Caco-2 (cell line): Measurements from ENCODE around the gene ADD2. TPM values are rescaled to one million over a fixed set of nuclear protein-coding genes. Genes with fewer than 3 reads are reported as not detected.

ENCODE experiments used
- BruUV-seq: library from RNA; stranded (reverse); fragments of 400-500 nt; replicated peaks from 2 replicates; lab custom pipeline; 2021; lab: Mats Ljungman, UMichigan
- CTCF ChIA-PET: fragments of 300-600 bp; sonication (Branson Sonifier 250); formaldehyde crosslinking; loops from one replicate; lab custom pipeline; 2022; ENCODE audit warnings: antibody characterized with exemption; lab: Charles Lee
- POLR2A ChIA-PET: fragments of 300-600 bp; sonication (Branson Sonifier 250); formaldehyde crosslinking; loops from one replicate; lab custom pipeline; 2022; ENCODE audit warnings: antibody characterized with exemption; lab: Charles Lee
- DNase-seq, 2 experiments: peaks; one replicate each; pipeline versions ENCODE4 v3.0.0 to v3.0.0-alpha.2; 2020 to 2022
- H3K27me3 ChIP-seq: replicated peaks from 2 replicates; pipeline ENCODE4 v1.6.0; 2011; ENCODE audit warnings: low read length; ENCODE audit not compliant: control insufficient read depth, insufficient read depth
- H3K36me3 ChIP-seq: 2 replicates; pipeline ENCODE4 v1.5.1; 2011; ENCODE audit warnings: low read length; ENCODE audit not compliant: control insufficient read depth, insufficient read depth
- H3K4me1 ChIP-seq: fragments of 250-450 bp; sonication (Bioruptor Pico); 2 replicates; pipeline ENCODE4 v1.5.1; 2020; ENCODE audit warnings: mild to moderate bottlenecking
- H3K4me3 ChIP-seq: 2 replicates; pipeline ENCODE4 v1.5.1; 2011; ENCODE audit warnings: low read depth, mild to moderate bottlenecking, control low read depth, low read length
- H3K9me3 ChIP-seq: fragments of 250-450 bp; sonication (Bioruptor Pico); 2 replicates; pipeline ENCODE4 v1.5.1; 2020; ENCODE audit warnings: mild to moderate bottlenecking, moderate library complexity
- H3K27ac Mint-ChIP-seq: one replicate; pipeline ENCODE4 v1.8.0; 2022; ENCODE audit warnings: mixed read lengths; ENCODE audit not compliant: unreplicated experiment
- H3K27me3 Mint-ChIP-seq: one replicate; pipeline ENCODE4 v1.8.0; 2022; ENCODE audit warnings: mixed read lengths; ENCODE audit not compliant: insufficient read depth, unreplicated experiment
- H3K36me3 Mint-ChIP-seq: one replicate; pipeline ENCODE4 v1.8.0; 2022; ENCODE audit warnings: mild to moderate bottlenecking, mixed read lengths; ENCODE audit not compliant: insufficient read depth, unreplicated experiment
- H3K4me1 Mint-ChIP-seq: one replicate; pipeline ENCODE4 v1.8.0; 2022; ENCODE audit warnings: low read depth, mixed read lengths; ENCODE audit not compliant: unreplicated experiment
- H3K4me3 Mint-ChIP-seq: one replicate; pipeline ENCODE4 v1.8.0; 2022; ENCODE audit warnings: mild to moderate bottlenecking, moderate library complexity, mixed read lengths; ENCODE audit not compliant: unreplicated experiment
- H3K9me3 Mint-ChIP-seq: one replicate; pipeline ENCODE4 v1.8.0; 2022; ENCODE audit warnings: mixed read lengths; ENCODE audit not compliant: unreplicated experiment
- intact Hi-C: fragments of 100-400 bp; cut with micrococcal nuclease; formaldehyde crosslinking; loops from one replicate; pipeline ENCODE4 v1.10.0; 2022; ENCODE audit not compliant: unreplicated experiment
- total RNA-seq: library from RNA; stranded (reverse); gene quantifications from 2 replicates; pipeline ENCODE4 v1.2.3, GENCODE V29; 2022
- TF ChIP-seq, protein P1 (sequence below), 2 experiments: fragments of 200-600 bp in 1 of 2; IDR thresholded peaks; 1 replicate in 1 of 2; 2 replicates in 1 of 2; pipeline versions ENCODE4 v1.5.1 to v1.8.0; 2011 to 2022; ENCODE audit warnings: antibody characterized with exemption in 1 of 2, control low read depth in 1 of 2, inconsistent platforms in 1 of 2, low read depth in 1 of 2, low read length in 1 of 2, mild to moderate bottlenecking in 1 of 2, moderate library complexity in 1 of 2; ENCODE audit not compliant: insufficient read depth in 1 of 2, severe bottlenecking in 1 of 2, unreplicated experiment in 1 of 2

ADD2 gene
- total RNA-seq, 1 experiment from 2014 or later: not detected

DNA sequence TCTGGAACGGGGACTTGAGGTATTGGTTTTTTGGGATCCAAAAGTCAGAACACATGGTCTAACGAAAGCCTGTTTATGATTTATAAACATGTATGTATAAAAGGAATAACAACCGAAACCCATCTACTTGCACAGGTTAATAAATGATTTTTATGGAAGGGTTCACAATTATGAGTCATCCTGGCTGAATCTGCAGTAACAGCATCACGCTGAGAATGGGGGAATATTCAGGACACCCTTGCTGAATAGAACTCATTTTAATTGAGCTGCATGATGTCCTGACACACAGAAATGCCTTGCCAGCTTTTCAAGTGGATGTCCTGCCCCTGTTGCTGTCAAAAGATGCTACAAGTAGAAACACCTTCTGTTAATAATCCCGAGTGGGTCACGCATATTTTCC, 159.6 kb downstream of the ADD2 start:
- no peaks in the 10 kb centered on the region for H3K9me3 Mint-ChIP-seq
- DNase-seq: no peak
- CTCF ChIA-PET: no interaction called here
- Histone ChIP-seq H3K36me3 (no peaks in the 10 kb centered on the region), H3K4me3 (no peak overlapping the region), H3K4me1 (no peaks in the 10 kb centered on the region), H3K27me3 (0 out of 2 replicates have a peak, but pooled peaks cover 1% of the 10 kb centered on the region), H3K9me3 (no peaks in the 10 kb centered on the region)
- intact Hi-C loops: no loop called here
- POLR2A ChIA-PET: no interaction called here
- no peaks in the 10 kb centered on the region for H3K36me3 Mint-ChIP-seq
- no peaks in the 10 kb centered on the region for H3K4me1 Mint-ChIP-seq
- BruUV-seq: no TSS peak
- peaks cover 21% of the 10 kb centered on the region for H3K27me3 Mint-ChIP-seq
- TF ChIP-seq, protein P1, sequence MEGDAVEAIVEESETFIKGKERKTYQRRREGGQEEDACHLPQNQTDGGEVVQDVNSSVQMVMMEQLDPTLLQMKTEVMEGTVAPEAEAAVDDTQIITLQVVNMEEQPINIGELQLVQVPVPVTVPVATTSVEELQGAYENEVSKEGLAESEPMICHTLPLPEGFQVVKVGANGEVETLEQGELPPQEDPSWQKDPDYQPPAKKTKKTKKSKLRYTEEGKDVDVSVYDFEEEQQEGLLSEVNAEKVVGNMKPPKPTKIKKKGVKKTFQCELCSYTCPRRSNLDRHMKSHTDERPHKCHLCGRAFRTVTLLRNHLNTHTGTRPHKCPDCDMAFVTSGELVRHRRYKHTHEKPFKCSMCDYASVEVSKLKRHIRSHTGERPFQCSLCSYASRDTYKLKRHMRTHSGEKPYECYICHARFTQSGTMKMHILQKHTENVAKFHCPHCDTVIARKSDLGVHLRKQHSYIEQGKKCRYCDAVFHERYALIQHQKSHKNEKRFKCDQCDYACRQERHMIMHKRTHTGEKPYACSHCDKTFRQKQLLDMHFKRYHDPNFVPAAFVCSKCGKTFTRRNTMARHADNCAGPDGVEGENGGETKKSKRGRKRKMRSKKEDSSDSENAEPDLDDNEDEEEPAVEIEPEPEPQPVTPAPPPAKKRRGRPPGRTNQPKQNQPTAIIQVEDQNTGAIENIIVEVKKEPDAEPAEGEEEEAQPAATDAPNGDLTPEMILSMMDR (IDR thresholded peaks at IDR 0.05; ENCODE audit: insufficient read depth in 1 of 2, low read depth in 1 of 2, low read length in 1 of 2, severe bottlenecking in 1 of 2, unreplicated experiment in 1 of 2): no peak
- H3K27ac Mint-ChIP-seq: no peak overlapping the region
- no peak overlapping the region for H3K4me3 Mint-ChIP-seq

DNA sequence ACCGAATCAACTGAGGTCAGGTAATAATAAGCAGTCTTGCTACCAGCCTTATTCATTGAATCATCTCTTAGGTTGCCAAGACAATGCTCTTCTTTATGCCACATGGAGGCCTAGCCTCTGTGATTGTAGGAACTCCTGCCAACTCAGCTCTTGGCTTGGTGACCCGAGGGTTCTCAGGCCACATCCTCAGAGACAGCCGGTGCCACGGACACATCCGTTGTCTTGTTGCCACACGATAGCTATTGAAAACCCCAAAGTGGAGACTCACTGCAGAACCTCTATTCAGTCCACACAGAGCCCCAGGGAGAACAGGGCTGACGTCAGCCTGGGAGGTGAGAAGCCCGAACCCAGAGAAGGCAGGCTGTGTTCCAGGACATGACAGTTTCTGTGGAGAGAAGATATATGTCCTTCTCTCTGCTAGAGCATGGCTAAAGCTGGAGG, 160.9 kb downstream of the ADD2 start:
- H3K4me1 Mint-ChIP-seq: no peaks in the 10 kb centered on the region
- no TSS peak for BruUV-seq
- Histone ChIP-seq H3K27me3 (0 out of 2 replicates have a peak, but pooled peaks cover 1% of the 10 kb centered on the region), H3K4me1 (no peaks in the 10 kb centered on the region), H3K4me3 (no peak overlapping the region), H3K36me3 (no peaks in the 10 kb centered on the region), H3K9me3 (no peaks in the 10 kb centered on the region)
- no peak overlapping the region for H3K4me3 Mint-ChIP-seq
- no peaks in the 10 kb centered on the region for H3K36me3 Mint-ChIP-seq
- H3K27me3 Mint-ChIP-seq: peaks cover 25% of the 10 kb centered on the region
- no peak for DNase-seq
- intact Hi-C loops: no loop called here
- ChIA-PET CTCF (no interaction called here), POLR2A (no interaction called here)
- no peaks in the 10 kb centered on the region for H3K9me3 Mint-ChIP-seq
- TF ChIP-seq, protein P1 (IDR thresholded peaks at IDR 0.05; ENCODE audit: insufficient read depth in 1 of 2, low read depth in 1 of 2, low read length in 1 of 2, severe bottlenecking in 1 of 2, unreplicated experiment in 1 of 2): no peak
- H3K27ac Mint-ChIP-seq: no peak overlapping the region

Other genes starting within 250 kb of the ADD2 start
- gene TGFA, start 214.4 kb downstream of the ADD2 start, total RNA-seq: 0.32 and 0.70 TPM in 2 replicates
- gene FIGLA, start 22.4 kb upstream of the ADD2 start, total RNA-seq: not detected in 2 replicates
- gene CLEC4F, start 52.4 kb upstream of the ADD2 start, total RNA-seq: 0.16 TPM in 1 of 2 replicates, not detected in the other
- 0.16 and 0.23 TPM in 2 replicates for gene CD207, start 67.6 kb upstream of the ADD2 start, total RNA-seq
- gene VAX2, start 132.4 kb upstream of the ADD2 start, total RNA-seq: 0.61 TPM in 1 of 2 replicates, not detected in the other
- 2.6 and 4.0 TPM in 2 replicates for gene ATP6V1B1, start 167.7 kb upstream of the ADD2 start, total RNA-seq
- 0.16 and 0.28 TPM in 2 replicates for gene ANKRD53, start 210.4 kb upstream of the ADD2 start, total RNA-seq
- 64.1 and 70.0 TPM in 2 replicates for gene TEX261, start 226.7 kb upstream of the ADD2 start, total RNA-seq